K562 (cell line): ENCODE data around the gene YJU2. TPM values are rescaled to one million over a fixed set of nuclear protein-coding genes. Genes with fewer than 3 reads are reported as not detected.

Experiments used
- ATAC-seq: fragments of 200-7000 bp; cut with Tn5 transposase; 3 replicates; pipeline ENCODE4 v1.9.1; 2020; ENCODE audit warnings: moderate library complexity
- BruUV-seq: library from RNA; stranded (reverse); fragments of 400-500 nt; replicated peaks from 2 replicates; lab custom pipeline; 2021; lab: Mats Ljungman, UMichigan
- CTCF ChIA-PET: fragments of 300-600 bp; formaldehyde crosslinking; extraction: SDS; loops from one replicate; lab custom pipeline; 2021; ENCODE audit warnings: low intra/inter-chr PET ratio; lab: Yijun Ruan, JAX
- POLR2A ChIA-PET: fragments of 300-600, 350-650 bp; sonication (Branson Sonifier 250); formaldehyde crosslinking; extraction: SDS; loops from one replicate; lab custom pipeline; 2021; ENCODE audit warnings: antibody characterized with exemption, inconsistent platforms; lab: Yijun Ruan, JAX
- DNase-seq, 4 experiments: peaks; one replicate each; pipeline versions ENCODE4 v3.0.0 to v3.0.0-alpha.2; 2011 to 2018; ENCODE audit warnings: low spot score in 3 of 4, mixed read lengths in 3 of 4; ENCODE audit errors: extremely low read depth in 1 of 4
- FAIRE-seq: peaks from 2 replicates; lab custom pipeline; 2011; peaks lifted over from hg19 to GRCh38; lab: Jason Lieb, UNC
- H2AFZ ChIP-seq: 2 replicates; pipeline ENCODE4 v1.6.0; 2011; ENCODE audit warnings: low read depth, low read length, control low read depth, inconsistent platforms
- H3K27ac ChIP-seq: fragments of 200-600 bp; 3 replicates; pipeline ENCODE4 v1.8.0; 2011; ENCODE audit warnings: low read depth, mild to moderate bottlenecking, control low read depth, inconsistent platforms, low read length, moderate library complexity, mixed read lengths; ENCODE audit errors: extremely low read depth
- H3K27me3 ChIP-seq, 2 experiments: fragments of 300-600 bp in 1 of 2; 2 replicates in 1 of 2; 3 replicates in 1 of 2; pipeline versions ENCODE4 v1.6.0 to v1.8.0; 2011; ENCODE audit warnings: inconsistent platforms in 2 of 2, low read length in 2 of 2, mild to moderate bottlenecking in 1 of 2, mixed read lengths in 1 of 2, moderate library complexity in 1 of 2; ENCODE audit not compliant: control insufficient read depth in 2 of 2, insufficient read depth in 2 of 2
- H3K36me3 ChIP-seq: fragments of 300-600 bp; 3 replicates; pipeline ENCODE4 v1.8.0; 2011; ENCODE audit warnings: mild to moderate bottlenecking, low read length, inconsistent platforms; ENCODE audit not compliant: control insufficient read depth, insufficient read depth
- H3K4me1 ChIP-seq, 2 experiments: fragments of 200-600 bp in 1 of 2; replicated peaks in 1 of 2; 2 replicates in 1 of 2; 3 replicates in 1 of 2; pipeline versions ENCODE4 v1.5.1 to v1.8.0; 2011; ENCODE audit warnings: inconsistent platforms in 2 of 2, low read length in 2 of 2, mild to moderate bottlenecking in 1 of 2, mixed read lengths in 1 of 2, moderate library complexity in 1 of 2; ENCODE audit not compliant: control insufficient read depth in 2 of 2, insufficient read depth in 2 of 2
- H3K4me2 ChIP-seq: 2 replicates; pipeline ENCODE4 v1.6.1; 2011; ENCODE audit warnings: low read length, control low read depth, inconsistent platforms, mixed read lengths; ENCODE audit not compliant: insufficient read depth
- H3K4me3 ChIP-seq: fragments of 200-600 bp; sonication (generic), shearing (Covaris generic); 2 replicates; pipeline ENCODE4 v1.5.1; 2016; ENCODE audit warnings: control low read depth, inconsistent platforms
- H3K79me2 ChIP-seq: fragments of 200-600 bp; 3 replicates; pipeline ENCODE4 v1.8.0; 2011; ENCODE audit warnings: low read length, inconsistent platforms; ENCODE audit not compliant: control insufficient read depth, insufficient read depth
- H3K9ac ChIP-seq, 2 experiments: 2 replicates each; pipeline versions ENCODE4 v1.6.0 to v1.6.1; 2011; ENCODE audit warnings: low read depth in 2 of 2, low read length in 2 of 2, control low read depth in 1 of 2, inconsistent platforms in 1 of 2, mild to moderate bottlenecking in 1 of 2, mixed read lengths in 1 of 2; ENCODE audit not compliant: insufficient read depth in 1 of 2
- H3K9me1 ChIP-seq: one replicate; pipeline ENCODE4 v1.6.0; 2011; ENCODE audit warnings: inconsistent platforms, mild to moderate bottlenecking, low read length, moderate library complexity; ENCODE audit not compliant: control insufficient read depth, insufficient read depth
- H3K9me3 ChIP-seq: replicated peaks from 2 replicates; pipeline ENCODE4 v1.5.1; 2011; ENCODE audit warnings: low read depth, low read length, inconsistent platforms; ENCODE audit not compliant: control insufficient read depth, insufficient read depth
- H4K20me1 ChIP-seq: replicated peaks from 2 replicates; pipeline ENCODE4 v1.6.1; 2011; ENCODE audit warnings: low read length, inconsistent platforms, mixed read lengths; ENCODE audit not compliant: control insufficient read depth, insufficient read depth
- CCAR2 ChIP-seq: fragments of 200-400 bp; formaldehyde crosslinking; IDR thresholded peaks from 2 replicates; pipeline ENCODE4 v1.6.1; 2017; ENCODE audit warnings: mild to moderate bottlenecking, low read depth, low read length
- ELK3 ChIP-seq: fragments of 450-650 bp; formaldehyde crosslinking; IDR thresholded peaks from 2 replicates; pipeline ENCODE4 v1.4.0; 2020; ENCODE audit warnings: mild to moderate bottlenecking
- FUS ChIP-seq: fragments of 200-400 bp; formaldehyde crosslinking; optimal IDR thresholded peaks from 2 replicates; pipeline ENCODE3; 2017; ENCODE audit warnings: low read depth, low read length
- HEY1 ChIP-seq: fragments of 250-450 bp; sonication (Bioruptor Pico); IDR thresholded peaks from 2 replicates; pipeline ENCODE4 v1.5.0; 2020; ENCODE audit warnings: mild to moderate bottlenecking, moderate library complexity, borderline replicate concordance
- NCOA4 ChIP-seq: fragments of 450-650 bp; IDR thresholded peaks from 2 replicates; pipeline ENCODE4 v1.6.1; 2018; ENCODE audit warnings: mild to moderate bottlenecking; ENCODE audit not compliant: partially characterized antibody
- NFIC ChIP-seq: fragments of 450-650 bp; IDR thresholded peaks from 2 replicates; pipeline ENCODE4 v1.6.1; 2017; ENCODE audit warnings: mild to moderate bottlenecking, inconsistent platforms
- NR0B1 ChIP-seq: fragments of 450-650 bp; IDR thresholded peaks from one replicate; pipeline ENCODE4 v1.6.1; 2018; ENCODE audit warnings: mild to moderate bottlenecking, moderate library complexity; ENCODE audit not compliant: partially characterized antibody
- NR2F6 ChIP-seq: fragments of 450-650 bp; formaldehyde crosslinking; IDR thresholded peaks from 2 replicates; pipeline ENCODE4 v1.4.0; 2020; ENCODE audit warnings: mild to moderate bottlenecking
- PHTF2 ChIP-seq: fragments of 250-450 bp; sonication (Bioruptor Pico); IDR thresholded peaks from 2 replicates; pipeline ENCODE4 v1.5.0; 2021; ENCODE audit warnings: mild to moderate bottlenecking
- TCF3 ChIP-seq: sonication (generic); formaldehyde crosslinking; IDR thresholded peaks from 2 replicates; pipeline ENCODE4 v1.4.0; 2020; ENCODE audit warnings: mild to moderate bottlenecking, missing genetic modification reagents
- TOE1 ChIP-seq, 2 experiments: fragments of 450-650 bp in 1 of 2; sonication (generic) in 1 of 2; formaldehyde crosslinking in 1 of 2; IDR thresholded peaks; 2 replicates each; pipeline versions ENCODE4 v1.7.1 to v1.8.0; 2016 to 2022; ENCODE audit warnings: borderline replicate concordance in 2 of 2, mild to moderate bottlenecking in 2 of 2, antibody characterized with exemption in 1 of 2, inconsistent platforms in 1 of 2, low read depth in 1 of 2, missing genetic modification reagents in 1 of 2, moderate library complexity in 1 of 2
- ZNF239 ChIP-seq: fragments of 250-450 bp; sonication (Bioruptor Pico); IDR thresholded peaks from 2 replicates; pipeline ENCODE4 v1.4.0; 2020; ENCODE audit warnings: mild to moderate bottlenecking
- ZNF263 ChIP-seq: sonication (generic); formaldehyde crosslinking; IDR thresholded peaks from 2 replicates; pipeline ENCODE4 v1.8.0; 2022; ENCODE audit warnings: mild to moderate bottlenecking, missing genetic modification reagents, borderline replicate concordance
- ZNF507 ChIP-seq: conservative IDR thresholded peaks from 2 replicates; pipeline ENCODE4 v1.6.1; 2017; ENCODE audit warnings: missing genetic modification characterization, missing compliant biosample characterization
- ZNF561 ChIP-seq: fragments of 450-650 bp; formaldehyde crosslinking; conservative IDR thresholded peaks from 2 replicates; pipeline ENCODE4 v1.4.0; 2020; ENCODE audit warnings: mild to moderate bottlenecking, moderate library complexity
- ZNF785 ChIP-seq: fragments of 250-450 bp; sonication (Bioruptor Pico); IDR thresholded peaks from 2 replicates; pipeline ENCODE4 v1.4.0; 2020; ENCODE audit warnings: mild to moderate bottlenecking
- WGBS: fragments of 100-300 bp; shearing (Covaris generic); methylation state at CpG from one replicate; pipeline ENCODE4 v1.1.6; 2016; ENCODE audit warnings: low coverage, mixed read lengths; ENCODE audit not compliant: insufficient coverage; ENCODE audit errors: missing lambda C conversion rate; 5-methylcytosine and 5-hydroxymethylcytosine counted together
- in situ Hi-C: fragments of 300-500 bp; cut with MboI; formaldehyde crosslinking; loops from 4 replicates; pipeline ENCODE4 v1.15.0; 2018; ENCODE audit warnings: inconsistent platforms, mixed read lengths
- intact Hi-C: fragments of 100-400 bp; cut with micrococcal nuclease; formaldehyde crosslinking; loops from 2 replicates; pipeline ENCODE4 v1.14.2; 2022
- polyA plus RNA-seq, 8 experiments: library from polyadenylated mRNA; depleted of rRNA in 4 of 8; stranded (reverse) in 5 of 8; unstranded in 3 of 8; fragments of >200 nt; fragmentation: Nextera tagmentation in 2 of 8; fragmentation: Illumina TruSeq in 1 of 8; extraction: Ambion mirVana in 2 of 8; extraction: Trizol in 1 of 8; gene quantifications; 2 replicates each; pipeline versions ENCODE4 v1.2.1 to v1.2.3, GENCODE V29; 2011 to 2014; ENCODE audit warnings: inconsistent platforms in 1 of 8, missing spikeins in 1 of 8
- total RNA-seq, 7 experiments: library from RNA; depleted of rRNA in 6 of 7; stranded (reverse); fragments of >200 nt in 6 of 7; fragmentation: Illumina TruSeq in 2 of 7; extraction: Trizol in 2 of 7; gene quantifications; 2 replicates each; pipeline versions ENCODE4 v1.2.1 to v1.2.3, GENCODE V29; 2011 to 2021; ENCODE audit warnings: low replicate concordance in 1 of 7

YJU2 gene
- total and polyA plus RNA-seq, 9 of the 15 experiments (the other 6 are each of a cell fraction or from before 2014, with no cell fraction given) = 0.41 to 34.9 (median 19.3) TPM

GRCh38 chr19:4277191-4277696 lies 30.4 kb downstream of the YJU2 start (continued):
- no peak for TF ChIP-seq CCAR2
- no peak for TF ChIP-seq NFIC
- TF ChIP-seq PHTF2 (CRISPR knock-in tag) = no peak
- no peak for TF ChIP-seq ZNF785 (CRISPR knock-in tag)
- TF ChIP-seq HEY1 = no peak
- TF ChIP-seq, all 486 proteins: peak for 14

GRCh38 chr19:4278010-4278409 lies 31.1 kb downstream of the YJU2 start:
- ATAC-seq (0 out of 3 replicates have a peak, but pooled peaks have one; percentile 19), FAIRE-seq (no peak), DNase-seq (no peak)
- no peaks in the 10 kb centered on the region for H3K9me1 ChIP-seq
- no TSS peak for BruUV-seq
- intact Hi-C loops (no loop called here), in situ Hi-C loops (loop anchor here (10.0 kb wide), 1 partner anchor 67 kb away; the partner anchor contains the start of gene MPND)
- H4K20me1 ChIP-seq = 0 out of 2 replicates have a peak, but pooled peaks cover 3% of the 10 kb centered on the region
- H3K4me2 ChIP-seq = no peak overlapping the region
- ChIA-PET CTCF (no interaction called here), POLR2A (interaction anchor here (0.6 to 1.6 kb wide), 4 partner anchors 10 to 67 kb away, joined by 3 to 4 read pairs (median 3); no protein-coding TSS in a partner anchor)
- WGBS = 17% methylated on average over 4 of the region's 4 CpGs
- no peaks in the 10 kb centered on the region for H3K36me3 ChIP-seq
- H3K4me1 ChIP-seq = peaks cover 0 to 19% of the 10 kb centered on the region in 2 experiments; a peak in 4 of 5 replicates
- H2AFZ ChIP-seq = no peak overlapping the region
- no peak overlapping the region; a peak in 1 of 4 replicates for H3K9ac ChIP-seq
- H3K4me3 ChIP-seq = no peak overlapping the region
- H3K79me2 ChIP-seq = no peaks in the 10 kb centered on the region
- H3K27me3 ChIP-seq = peaks cover 13 to 22% of the 10 kb centered on the region in 2 experiments; a peak in 4 of 5 replicates
- no peaks in the 10 kb centered on the region for H3K9me3 ChIP-seq
- H3K27ac ChIP-seq = no peak overlapping the region
- TF ChIP-seq ZNF561 (CRISPR knock-in tag) = no peak
- no peak for TF ChIP-seq ZNF507 (tag)
- TF ChIP-seq NR2F6 (CRISPR knock-in tag) = no peak
- TF ChIP-seq NCOA4 = no peak
- no peak for TF ChIP-seq NR0B1
- no peak for TF ChIP-seq ZNF239 (CRISPR knock-in tag)
- no peak for TF ChIP-seq ZNF785 (CRISPR knock-in tag)
- TF ChIP-seq ZNF263 = no peak
- TF ChIP-seq TOE1 (IDR thresholded peaks at IDR 0.05; ENCODE audit: borderline replicate concordance) = no peak
- no peak for TF ChIP-seq TOE1 (CRISPR knock-in tag; IDR thresholded peaks at IDR 0.05; ENCODE audit: borderline replicate concordance, low read depth)
- no peak for TF ChIP-seq FUS
- TF ChIP-seq ELK3 (CRISPR knock-in tag) = no peak
- no peak for TF ChIP-seq TCF3 (CRISPR knock-in tag)
